NCI-H82 (cell line): ENCODE results near the gene RS1.

Experiments
- DNase-seq: peaks from one replicate; lab custom pipeline; 2025; lab: John Stamatoyannopoulos, UW

RS1 gene

DNA sequence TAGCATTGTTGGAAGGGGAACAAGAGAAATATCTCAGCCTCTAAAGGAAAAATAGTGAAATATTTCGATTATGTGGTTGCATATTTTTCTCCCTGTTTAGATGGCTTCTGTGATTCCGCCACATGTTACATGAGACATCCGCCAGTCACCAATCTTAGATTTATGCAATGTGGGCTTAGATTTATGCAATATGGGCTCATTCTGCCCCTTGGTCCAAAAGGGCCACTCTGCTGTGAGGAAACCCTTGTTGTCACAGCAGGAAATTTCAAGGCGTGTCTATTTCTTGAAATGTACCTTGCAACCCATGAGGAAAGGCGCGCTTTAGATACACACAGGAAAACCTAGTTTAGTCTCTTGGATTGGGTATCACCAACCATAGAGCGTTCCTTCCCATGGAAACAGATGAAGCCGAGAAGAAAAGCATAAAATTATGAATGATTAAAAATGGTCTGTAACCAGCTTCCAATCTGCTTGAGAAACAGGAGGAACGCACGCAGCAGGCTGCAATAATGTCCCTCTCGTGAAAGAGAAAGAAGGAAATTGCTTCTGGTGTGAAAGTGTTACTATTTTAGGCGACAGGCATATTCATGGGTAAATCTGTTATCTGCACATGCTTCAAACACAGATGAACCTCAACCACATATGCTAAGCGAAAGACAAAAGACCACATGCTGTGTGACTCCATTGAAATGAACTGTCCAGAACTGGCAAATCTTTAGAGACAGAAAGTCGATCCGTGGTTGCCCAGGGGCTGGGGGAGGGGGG lies 3.7 kb downstream of the RS1 start:
- DNase-seq, result no peak

- no peak for DNase-seq
Measured at GRCh38 chrX:18666614-18667013, 5.3 kb downstream of the RS1 start.

DNA sequence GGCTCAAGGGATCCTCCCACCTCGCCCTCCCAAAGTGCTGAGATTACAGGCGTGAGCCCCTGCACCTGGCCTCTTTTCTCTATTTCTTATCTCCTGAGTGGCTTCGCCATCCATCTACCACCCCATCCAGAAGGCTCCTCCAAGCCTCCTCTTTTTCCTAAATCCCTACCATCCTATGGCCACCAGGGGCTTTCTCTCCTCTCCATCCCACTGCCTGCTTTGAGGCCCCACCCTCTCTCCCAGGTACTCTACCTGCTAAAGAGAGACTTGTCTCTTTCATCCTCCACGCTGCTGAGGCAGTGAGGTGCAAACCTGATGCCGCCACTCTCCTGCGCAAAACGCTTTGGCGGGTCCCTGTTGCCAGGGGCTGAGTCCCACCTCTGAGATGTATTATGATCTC lies 7.0 kb downstream of the RS1 start:
- no peak for DNase-seq

DNA sequence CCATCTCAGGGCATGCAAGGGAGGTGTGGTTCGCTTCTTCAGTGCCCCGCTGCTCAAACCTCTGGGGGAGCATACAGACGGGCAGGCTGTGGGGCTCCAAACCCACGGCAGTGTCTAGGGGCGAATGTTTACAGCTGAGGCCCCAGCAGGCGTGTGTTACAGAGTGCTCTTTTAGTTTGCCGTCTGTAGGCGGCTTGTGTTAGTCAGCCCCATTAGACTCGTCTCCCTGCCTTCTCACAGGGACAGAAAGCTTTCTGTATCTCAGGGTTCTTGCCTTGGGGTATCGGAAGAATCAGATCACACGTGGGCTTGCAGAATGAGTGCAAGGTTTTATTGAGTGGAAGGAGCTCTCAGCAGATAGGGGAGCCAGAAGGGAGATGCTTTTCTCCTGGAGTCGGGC lies 10.6 kb downstream of the RS1 start:
- no peak for DNase-seq

- DNase-seq, result peak; percentile 63
Measured at GRCh38 chrX:18654875-18655836, 16.8 kb downstream of the RS1 start.

- DNase-seq, result peak; percentile 4
Measured at GRCh38 chrX:18652636-18653035, 19.3 kb downstream of the RS1 start.

DNA sequence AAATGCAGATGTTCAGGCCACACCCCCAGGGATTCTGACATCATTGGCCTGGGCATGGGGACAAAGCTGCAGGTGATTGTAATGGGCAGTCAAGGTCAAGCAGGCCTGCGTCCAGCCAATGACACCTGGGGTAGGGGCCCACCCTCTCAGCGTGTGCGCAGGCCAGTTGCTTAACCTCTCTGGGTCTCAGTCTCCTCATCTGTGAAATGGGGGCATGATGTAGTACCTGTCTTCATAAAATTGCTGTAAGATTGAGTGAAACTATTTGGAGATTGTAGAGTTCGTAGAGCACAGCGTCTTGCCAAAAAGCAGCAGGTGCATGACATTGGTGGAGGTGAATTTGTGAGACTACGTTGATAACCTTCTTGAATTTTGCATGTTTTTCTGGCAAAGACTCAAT lies 21.2 kb downstream of the RS1 start:
- no peak for DNase-seq

DNA sequence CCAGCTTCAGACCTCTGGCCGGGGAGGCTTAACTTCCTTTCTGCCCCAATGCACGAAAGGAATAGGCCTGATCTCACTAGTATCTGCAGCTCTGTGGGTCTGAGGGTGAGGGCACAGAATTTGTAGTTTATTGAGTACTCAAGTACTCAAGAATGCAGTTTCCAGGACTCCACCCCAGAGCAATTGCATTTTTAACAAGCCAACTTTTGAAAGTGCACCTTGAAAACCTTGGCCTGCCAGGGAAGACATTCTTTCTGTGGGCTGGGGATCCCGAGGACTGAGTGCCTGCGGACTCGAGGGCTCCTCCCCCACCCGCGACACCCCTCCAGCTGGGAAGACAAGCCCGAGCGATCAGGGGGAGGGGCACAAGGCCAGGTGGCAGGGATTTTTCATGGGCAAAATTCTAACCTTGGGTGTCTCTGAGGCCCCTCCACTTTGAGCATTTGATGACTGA lies 22.4 kb downstream of the RS1 start:
- DNase-seq, result peak; percentile 63

DNA sequence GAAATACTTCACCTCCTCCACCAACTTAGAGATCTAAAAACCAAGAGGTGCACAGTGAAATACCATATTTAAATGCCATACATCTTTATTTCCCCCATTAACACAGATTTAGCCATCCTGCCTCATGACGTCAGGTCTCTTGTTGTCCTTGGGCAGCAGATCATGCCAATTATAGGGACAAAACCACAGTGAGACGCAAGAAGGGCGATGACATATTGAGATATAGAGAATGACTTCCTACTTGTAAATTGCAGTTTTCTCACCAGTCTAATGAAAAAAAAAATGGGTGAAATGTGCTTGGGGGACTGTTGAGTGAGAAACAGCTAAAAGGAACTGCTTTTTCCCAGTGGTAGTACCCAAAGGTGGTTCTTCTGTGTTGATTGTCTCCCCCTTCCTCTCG lies 24.3 kb downstream of the RS1 start:
- DNase-seq, result no peak

DNA sequence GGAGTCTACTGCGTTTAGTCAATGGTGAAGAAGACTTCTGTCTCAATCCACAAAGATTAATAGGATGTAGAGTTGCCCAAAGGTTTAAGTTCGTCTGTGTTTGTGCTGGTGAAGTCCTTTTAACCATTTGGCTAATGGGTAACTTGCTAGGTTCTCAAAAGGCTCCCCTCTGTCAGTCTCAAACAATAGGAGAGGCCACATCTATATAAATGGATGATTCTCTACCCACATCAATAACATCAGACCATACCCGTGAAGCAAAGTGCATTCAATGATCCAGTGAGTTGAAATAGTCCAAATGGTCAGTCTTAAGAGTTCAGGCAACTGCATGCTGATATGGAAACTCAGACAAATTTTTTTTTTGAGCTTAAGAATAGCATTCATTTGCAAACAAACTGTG lies 28.1 kb downstream of the RS1 start:
- DNase-seq, result no peak

- DNase-seq, result no peak
Measured at GRCh38 chrX:18643243-18643642, 28.7 kb downstream of the RS1 start.

DNA sequence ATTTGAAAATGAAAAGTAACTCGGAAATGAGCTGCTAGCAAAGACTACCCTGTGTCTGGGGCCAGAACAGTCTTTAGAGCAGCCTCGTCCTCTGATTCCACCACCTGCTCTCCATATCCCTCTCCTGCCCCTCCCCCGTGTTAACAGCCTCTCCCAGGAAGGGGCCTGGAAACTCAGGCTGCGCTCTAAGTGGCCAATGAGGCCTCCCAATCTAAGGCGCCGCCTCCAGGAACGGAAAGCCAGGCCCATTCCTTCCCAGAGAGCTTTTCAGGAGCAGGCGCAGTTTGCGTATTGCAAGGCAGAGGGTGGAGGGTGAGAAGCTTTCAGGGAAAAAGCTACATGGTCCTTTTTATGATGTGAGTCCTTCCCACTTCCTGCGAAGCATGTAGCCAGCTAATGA lies 31.2 kb downstream of the RS1 start:
- peak; percentile 97 for DNase-seq

GRCh38 chrX:18639280-18639679 lies 32.6 kb downstream of the RS1 start:
- DNase-seq, result no peak

GRCh38 chrX:18638398-18638797 lies 33.5 kb downstream of the RS1 start:
- no peak for DNase-seq

GRCh38 chrX:18630934-18631333 lies 41.0 kb downstream of the RS1 start:
- DNase-seq, result no peak

- DNase-seq, result no peak
Measured at GRCh38 chrX:18624599-18624998, 47.3 kb downstream of the RS1 start.

GRCh38 chrX:18620349-18620748 lies 51.6 kb downstream of the RS1 start:
- no peak for DNase-seq

DNA sequence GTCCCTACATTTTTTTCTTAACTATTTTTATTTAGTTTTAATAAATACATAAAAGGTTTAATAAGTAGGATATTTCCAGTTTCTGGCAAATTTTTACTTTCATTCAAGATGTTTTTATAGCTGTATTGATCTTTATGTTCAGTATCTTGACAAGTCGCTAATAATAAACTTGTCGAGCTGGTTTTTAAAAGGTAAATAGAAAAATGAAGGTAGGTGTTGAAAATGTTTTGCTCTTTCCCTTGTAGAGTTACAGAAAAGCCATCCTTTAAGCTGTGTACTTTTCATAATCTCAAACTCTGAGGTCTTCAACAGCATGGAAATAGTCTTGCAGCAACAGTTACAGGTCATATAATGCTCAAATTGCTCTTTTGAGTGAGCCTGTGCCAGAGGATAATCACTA lies 52.6 kb downstream of the RS1 start:
- no peak for DNase-seq

GRCh38 chrX:18617407-18617750 lies 54.5 kb downstream of the RS1 start:
- no peak for DNase-seq

- peak; percentile 12 for DNase-seq
Measured at GRCh38 chrX:18616688-18617406, 55.1 kb downstream of the RS1 start.

DNA sequence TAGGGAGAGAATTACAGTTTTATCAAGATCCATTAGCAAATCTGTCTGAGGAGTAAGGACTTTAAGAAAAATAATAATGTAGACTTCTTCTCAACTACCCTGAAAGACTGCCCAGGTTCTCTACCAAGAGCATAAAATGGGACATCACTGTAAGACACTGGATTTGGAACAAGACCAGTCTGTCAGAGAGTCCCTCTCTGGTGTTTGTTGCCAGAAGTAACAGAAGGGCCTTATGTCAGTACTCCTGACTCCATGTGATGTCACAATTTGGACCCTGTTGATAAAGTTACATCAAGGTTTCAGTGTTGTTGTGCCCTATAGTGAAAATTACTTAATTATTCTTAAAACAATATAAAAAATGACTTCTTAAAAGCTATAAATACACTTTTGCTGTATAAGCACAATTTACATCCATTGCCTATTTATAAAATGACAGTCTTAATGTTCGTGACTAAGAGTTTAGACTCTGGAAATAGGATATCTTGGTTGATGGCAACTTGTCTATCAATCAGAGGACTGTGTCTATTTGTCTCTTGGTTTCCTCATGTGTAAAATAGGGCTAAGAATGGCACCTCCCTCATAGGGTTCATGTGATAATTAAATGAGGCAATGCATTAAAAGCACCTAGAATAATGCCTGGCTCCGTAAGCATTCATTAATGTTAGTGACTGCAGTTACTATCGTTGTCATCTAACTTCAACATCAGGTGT lies 57.8 kb downstream of the RS1 start:
- DNase-seq, result no peak

GRCh38 chrX:18607966-18608365 lies 63.9 kb downstream of the RS1 start:
- DNase-seq, result no peak
